Measurements from ENCODE around the gene THSD4.

- no peak for TF ChIP-seq CTCF (conservative IDR thresholded peaks at IDR 0.05 in 1 of 2, IDR thresholded peaks at IDR 0.05 in 1 of 2; ENCODE audit: extremely low read depth in 1 of 2, insufficient read depth in 1 of 2, low read depth in 1 of 2, low read length in 2 of 2)
- TF ChIP-seq EZH2 (IDR thresholded peaks at IDR 0.05; ENCODE audit: borderline replicate concordance, low read length): no peak
These were observed 547.0 kb downstream of the THSD4 start for GRCh38 chr15:71662306-71662705.
